ENCODE measurements around the gene GRIK2.
"Not testable (repeated sequence)": the region's sequence is repeated elsewhere in the genome, so short reads cannot be mapped to it uniquely, and the experiment has no call there.

The GRIK2 gene

DNA sequence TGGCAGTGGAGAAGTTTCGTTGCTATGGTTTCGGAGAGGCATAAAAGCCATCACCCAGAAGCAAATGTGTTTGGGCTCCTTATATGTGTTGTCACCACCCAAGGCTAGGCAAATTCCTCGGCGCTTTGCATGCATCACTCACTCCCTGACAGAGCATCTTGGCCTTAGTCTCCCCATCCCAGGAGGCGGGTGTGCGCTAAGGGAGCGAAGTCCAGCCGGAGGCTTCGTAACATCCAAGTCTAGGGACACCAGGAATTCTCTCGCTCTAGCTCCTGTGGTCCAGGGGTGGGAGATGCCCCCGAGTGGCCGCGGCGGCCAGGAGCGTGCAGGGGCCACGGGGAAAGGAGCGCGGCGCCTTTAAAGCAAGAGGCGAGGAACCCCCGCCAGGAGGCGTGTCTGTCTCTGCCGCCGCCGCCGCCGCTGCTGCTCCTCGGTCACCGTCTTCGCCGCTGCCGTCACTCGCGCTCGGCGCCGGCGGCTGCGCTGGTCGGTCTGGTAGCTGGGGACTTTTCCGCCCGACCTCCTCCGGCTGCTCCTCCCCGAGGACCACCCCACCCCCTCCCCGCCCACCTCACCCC, at the start of gene GRIK2:
Gene GRIK2 (plus strand): TSS at position 458 of the 578 bp plus-strand sequence.
- DNase-seq, result no peak

DNA sequence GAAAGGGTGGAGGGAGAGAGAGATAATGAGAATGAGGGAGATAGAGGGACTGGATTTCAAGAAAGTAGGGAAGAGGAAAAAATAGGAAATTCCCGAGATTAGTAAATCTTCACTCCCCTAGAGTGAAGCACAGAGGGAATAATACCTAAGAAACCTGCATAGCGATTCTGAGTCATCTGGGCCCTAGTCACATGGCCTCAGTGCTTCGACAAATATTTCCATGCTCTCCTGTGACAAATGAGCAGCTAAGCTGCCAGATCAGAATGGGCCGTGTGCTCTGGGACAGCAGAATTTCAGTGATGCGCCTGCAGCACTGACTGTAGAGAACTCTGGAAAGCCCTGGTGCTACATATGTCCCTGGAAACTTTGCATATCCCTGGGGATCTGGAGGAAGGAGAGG, 48.6 kb upstream of the GRIK2 start:
- DNase-seq, result no peak

DNA sequence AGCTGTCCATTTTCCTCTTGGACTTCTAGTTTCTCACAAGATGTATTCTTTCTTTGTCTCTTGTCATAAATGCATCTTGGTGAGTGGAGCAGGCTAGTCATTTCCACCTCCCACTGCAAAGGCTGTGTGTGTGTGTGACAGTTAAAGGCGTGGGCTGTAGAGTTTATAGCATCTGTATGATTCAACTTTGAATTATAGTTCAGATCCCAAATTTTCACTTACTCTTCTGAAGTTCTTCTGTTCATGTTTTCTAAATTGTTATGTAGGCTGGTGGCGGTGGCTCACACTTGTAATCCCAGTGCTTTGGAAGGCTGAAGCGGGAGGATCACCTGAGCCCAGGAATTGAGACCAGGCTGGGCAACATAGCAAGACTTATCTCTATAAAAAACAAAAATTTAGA, 44.7 kb upstream of the GRIK2 start:
- DNase-seq, result no peak

DNA sequence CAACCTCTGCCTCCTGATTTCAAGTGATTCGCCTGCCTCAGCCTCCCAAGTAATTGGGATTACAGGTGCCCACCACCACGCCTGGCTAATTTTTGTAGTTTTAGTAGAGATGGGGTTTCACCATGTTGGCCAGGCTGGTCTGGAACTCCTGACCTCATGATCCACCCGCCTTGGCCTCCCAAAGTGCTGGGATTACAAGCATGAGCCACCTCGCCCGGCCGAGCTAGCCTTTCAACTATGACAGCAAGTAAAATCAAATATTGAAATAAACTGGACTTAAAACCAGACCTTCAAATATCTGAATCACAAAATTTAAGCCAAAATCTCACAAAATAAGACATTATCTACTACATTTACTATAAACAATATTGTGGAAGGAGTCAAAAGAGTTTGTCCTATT, 42.9 kb upstream of the GRIK2 start:
- DNase-seq, result not testable (repeated sequence)

DNA sequence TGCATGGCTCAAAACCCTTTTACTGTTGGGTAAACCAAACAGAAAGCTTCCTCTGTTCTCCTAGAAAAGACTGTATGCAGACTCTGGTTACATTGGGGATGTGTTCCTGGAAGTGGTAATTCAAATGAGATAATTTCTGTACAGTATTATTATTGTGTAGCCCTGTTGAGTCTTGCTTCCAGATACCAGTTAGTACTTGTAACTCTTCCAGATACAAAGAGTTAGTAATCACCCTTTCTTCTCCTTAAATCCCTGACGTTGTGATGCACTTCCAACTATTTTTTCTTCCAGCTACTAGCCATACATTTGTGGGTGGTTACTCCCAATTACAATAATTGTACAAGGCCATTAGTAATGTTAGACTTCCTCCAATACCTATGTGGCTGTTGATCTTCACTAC, 42.3 kb upstream of the GRIK2 start:
- DNase-seq, result no peak

DNA sequence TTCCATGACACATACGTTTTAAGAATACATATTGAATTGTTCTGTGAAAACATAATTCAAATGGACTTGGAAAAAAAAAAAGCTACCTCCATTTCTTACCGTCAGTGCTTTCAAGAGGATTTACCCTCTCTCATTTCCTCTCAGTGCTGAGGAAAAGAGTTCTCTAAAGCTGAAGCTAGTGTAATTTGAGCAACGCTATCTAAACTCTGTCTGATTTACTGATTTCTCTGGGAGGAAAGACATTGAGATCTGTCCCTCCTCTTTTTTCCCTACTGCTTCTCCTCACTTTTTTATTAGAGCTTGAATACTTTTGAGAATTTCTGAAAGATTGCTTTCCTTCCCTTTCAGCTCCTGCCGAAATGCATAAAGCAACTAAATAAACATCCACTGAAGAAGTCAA, 41.2 kb upstream of the GRIK2 start:
- no peak for DNase-seq

DNA sequence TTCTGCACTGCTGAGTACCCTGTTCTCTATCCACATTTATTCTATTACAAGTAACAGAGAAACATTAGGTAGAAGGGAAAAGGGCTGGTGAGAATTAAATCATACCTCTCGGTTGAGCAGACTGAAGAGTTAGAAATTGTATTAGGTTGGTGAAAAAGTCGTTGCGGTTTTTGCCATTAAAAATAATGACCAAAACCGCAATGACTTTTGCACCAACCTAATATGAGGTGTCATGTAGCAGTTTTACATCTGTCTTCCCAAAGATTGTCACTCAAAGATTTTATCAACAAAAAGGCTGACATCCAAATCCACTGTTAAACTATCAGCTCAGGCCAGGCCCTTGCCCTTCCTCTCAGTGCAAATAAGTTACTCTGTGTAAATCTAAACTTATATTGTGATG, 28.3 kb upstream of the GRIK2 start:
- DNase-seq, result no peak

DNA sequence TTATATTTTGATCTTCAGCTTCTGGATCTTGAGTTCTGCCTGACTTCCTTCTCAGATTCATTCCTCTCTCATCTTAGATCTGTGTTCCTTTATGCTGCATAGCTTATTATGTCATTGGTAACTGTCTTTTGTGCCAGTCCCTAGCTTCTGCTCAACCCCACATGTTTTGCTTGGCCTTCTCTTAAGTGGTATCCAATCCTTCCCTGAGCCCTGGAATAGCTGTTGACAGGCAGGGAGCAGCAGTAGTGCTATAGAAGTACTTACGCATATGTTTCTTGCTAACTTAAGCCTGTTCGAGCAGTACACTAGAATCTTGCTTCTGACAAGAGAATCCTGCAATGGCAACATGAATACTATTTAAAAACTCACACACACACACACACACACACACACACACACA, 13.6 kb upstream of the GRIK2 start:
- DNase-seq, result no peak

DNA sequence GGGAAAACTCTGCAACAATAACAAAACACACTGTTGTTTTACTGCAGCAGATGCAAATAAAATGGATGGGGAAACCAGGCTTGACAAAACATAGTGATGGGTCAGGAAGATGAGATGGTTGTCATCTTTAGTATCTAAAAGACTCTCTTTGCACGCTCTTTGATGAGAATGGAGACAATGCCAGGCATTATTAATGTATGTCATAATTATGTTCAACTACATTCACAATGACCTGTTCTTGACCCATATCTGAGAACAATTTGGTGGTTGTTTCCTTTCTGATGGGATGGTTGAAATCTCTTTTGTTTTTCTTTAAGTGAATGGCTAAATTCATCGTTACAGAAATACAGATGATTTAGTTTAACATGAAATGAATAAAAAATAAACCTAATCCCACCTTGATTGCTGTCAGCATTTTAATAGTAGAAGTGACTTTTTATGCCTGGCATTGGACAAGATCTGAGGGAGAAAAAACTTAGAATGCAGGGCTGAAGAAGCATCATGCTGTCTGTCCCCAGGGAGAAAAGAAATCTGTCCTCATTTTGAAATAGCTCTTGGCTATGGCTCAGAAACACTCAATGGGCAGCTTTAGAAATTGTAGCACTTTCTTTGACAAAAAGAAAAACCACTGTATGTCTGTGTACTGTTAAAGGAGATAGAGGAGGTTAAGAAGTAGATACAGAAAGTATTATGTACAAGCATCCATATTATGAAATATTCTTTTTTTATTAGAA, 12.4 kb upstream of the GRIK2 start:
- DNase-seq, result no peak

DNA sequence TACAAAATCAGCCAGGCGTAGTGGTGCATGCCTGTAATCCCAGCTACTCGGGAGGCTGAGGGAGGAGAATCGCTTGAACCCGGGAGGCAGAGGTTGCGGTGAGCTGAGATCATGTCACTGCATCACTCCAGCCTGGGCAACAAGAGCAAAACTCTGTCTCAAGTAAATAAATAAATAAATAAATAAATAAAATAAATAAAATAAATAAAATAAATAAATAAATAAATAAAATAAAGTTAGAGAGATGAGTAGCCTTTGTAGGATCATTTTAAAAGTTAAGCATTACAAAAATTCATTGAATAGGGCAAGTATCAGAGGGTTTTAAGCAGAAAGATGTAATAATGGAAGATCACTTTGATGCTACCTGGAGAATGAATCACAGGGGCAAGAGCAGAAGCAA, 9.8 kb upstream of the GRIK2 start:
- DNase-seq, result not testable (repeated sequence)

DNA sequence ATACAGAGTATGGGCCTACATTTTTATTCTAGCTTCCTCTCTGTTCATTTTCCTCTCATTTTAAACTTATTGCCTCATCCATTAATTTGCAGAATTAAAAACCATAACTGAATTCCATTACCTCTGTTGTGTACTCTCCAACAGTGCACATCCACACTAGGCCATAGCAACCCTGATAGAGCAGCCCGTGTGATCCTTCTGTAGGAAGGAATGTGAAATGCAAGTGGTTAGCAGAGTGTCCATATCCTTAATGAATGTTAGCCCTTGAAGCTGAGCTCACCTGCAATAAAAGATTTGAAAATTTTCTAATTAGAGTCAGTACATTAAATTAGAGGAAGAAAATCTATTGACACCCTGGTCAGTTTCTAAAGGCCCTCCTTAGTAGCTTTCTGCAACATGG, 6.5 kb upstream of the GRIK2 start:
- no peak for DNase-seq

DNA sequence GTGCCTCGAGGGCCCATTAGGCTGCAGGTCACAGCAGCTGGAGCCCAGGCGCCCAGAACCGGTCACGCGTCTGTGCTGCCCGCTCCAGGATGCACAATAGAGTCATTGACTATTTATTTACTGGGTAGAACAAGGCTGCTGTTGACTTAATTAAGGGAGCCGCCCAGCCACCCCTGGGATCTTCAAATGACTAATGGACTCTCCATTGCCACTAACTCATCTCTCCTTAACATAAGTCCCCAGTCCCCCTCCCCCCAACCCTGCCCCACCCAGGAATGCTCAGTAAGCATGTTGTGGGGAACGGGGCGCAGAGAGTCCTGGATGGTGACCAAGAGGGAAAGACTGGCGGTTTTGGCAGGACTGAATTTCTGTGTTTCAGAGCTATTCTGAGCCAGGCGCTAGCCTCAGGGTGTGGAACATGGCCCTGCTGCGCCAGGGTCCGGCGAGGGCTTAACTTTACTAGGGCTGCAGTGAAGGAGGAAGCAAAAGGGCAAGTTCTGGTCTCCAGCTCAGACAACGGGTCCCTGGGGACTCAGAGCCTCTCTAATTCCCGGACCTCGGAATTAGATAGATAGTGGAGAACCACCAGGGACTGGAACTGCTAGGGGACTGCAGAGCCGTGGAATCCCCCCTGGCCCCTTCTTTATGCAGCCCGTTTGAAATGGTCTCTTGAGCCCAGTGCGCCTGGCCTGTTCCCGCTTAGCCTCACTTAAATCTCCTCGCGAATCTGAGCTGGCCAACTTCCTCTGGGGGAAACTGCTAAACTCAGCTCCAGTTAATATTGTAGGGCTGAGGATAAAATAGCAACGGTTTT, 1.5 kb upstream of the GRIK2 start:
- DNase-seq, result no peak

DNA sequence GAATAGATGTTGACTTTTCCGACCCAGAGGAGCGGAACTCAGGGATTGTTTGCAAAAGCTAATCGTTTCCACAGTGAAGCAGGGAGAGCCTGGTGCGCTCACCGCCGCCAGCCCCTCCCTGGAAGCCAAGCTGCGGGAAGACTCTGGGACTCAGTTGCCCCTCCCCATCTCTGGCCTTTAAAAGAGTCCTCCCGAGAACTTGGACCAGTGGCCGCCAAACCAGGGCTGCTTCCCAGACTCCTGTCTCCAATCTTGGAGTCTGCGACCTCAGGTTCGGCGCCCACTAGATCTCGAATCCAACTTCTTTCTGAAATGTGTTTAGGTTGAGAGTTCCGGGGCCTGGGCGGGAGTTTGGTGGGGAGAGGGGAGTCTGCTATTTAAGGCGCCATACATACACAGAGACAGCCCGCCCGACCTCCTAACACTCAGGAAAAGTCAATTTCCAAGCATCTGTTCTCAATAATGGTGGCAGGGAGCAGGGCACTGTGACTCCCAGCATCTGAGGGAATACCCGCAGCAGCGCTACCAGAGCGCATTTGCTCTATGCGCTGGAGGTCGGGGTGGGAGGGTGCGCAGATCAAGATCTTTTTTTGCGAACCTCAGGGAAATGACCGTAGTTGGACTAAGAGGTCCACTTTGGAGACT, 800 bp upstream of the GRIK2 start:
- DNase-seq, result no peak

DNA sequence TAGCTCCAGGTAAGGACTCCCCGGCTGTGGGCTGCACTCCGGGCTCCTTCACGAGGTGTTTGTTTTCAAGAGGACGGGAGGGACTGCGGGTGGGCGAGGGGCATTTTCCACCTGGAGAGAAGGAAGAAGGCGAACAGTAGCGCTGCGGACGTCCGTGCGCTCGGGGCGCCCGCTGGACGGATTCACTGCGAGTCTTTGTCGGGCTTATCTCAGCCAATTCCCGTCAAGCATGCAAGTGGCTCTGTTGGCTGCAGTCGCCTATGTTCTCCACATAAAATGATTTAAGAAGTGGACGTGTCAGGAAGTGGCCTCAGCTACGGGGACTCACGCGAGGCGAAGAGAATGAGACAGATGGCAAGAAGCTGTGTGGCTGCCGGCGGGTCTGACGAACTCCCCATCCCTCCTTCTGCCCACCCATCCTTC, 332 bp downstream of the GRIK2 start:
- no peak for DNase-seq

DNA sequence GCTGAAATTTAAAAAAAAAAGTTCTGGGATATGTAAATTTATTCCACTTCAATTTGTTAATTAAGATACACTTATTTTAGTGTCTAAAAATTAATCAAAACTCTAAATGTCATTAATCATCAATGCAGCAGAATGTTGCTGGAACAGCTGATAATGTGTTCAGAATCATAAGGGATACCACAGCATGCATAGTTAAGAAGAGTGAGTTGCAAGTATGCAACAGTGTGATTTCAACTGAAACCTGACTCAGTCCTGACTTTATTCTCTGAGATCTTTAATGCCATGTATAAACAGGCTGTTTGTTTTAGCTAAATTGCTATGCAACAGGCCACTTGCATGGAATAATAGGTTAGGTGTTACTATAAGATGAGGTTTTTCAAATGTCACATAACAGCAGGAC, 1.4 kb downstream of the GRIK2 start:
- DNase-seq, result no peak

DNA sequence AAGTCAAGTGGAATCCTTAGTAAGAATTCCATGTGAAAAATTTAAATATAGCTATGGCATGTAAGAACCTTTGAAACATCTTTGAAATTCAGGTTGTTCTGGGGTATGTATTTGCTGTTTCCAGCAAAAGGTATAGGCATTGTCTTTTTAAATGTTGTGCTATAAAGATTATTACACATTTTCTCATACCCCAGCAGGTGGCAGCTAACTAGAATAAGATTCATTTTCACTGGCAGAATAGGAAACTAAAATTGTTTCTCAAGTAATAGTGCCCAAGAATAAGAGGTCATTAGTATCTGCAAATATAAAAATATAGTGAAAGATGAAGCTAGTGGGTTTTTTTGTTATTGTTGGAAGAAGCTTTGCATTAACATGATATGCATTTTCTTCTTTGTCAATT, 1.8 kb downstream of the GRIK2 start:
- no peak for DNase-seq

DNA sequence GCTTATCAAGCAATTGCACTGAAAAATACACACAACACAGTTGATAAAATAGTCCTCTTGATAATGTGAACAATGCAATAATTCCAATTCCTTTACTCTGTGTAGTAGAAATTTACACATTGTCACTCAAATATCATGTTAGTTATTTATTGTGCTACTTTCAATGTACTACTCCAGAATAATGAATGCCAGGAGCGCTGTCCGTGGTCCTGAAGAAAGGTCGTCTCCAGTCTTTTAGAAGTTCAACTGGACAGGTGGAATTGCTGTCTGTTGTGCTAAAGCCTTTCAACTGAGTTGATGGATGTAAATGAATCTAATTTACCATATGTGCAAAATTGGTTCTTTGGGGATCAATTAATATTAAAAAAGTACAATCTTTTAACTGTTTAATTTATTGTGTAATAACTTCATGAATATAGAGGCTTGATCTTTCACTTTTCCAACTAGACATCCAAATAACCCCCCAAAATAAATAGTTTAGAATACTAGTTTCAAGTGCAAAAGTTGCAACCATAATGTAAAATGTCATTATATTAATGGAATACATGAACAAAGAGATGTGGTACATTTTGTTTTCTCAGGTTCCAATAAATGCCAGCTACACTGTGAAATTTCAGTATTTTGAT, 3.2 kb downstream of the GRIK2 start:
- peak; percentile 20 for DNase-seq

DNA sequence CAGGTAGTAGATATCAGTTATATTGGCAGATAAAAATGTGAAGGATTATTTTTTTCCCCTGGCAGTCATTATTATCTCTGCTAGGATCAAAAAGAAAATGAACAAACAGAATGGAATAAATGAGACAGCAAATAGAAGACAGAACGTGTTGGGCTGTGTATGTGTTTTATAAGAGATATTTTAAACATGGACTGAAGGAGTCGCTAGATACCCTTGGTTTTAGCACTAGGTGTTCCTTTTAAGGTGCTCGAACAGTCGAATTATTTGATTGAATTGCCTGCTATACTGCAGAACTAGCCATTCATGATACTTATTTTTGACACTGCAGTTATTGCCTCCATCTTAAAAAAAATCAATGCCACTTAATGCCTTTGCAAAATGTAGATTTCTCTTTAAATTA, 3.7 kb downstream of the GRIK2 start:
- no peak for DNase-seq

DNA sequence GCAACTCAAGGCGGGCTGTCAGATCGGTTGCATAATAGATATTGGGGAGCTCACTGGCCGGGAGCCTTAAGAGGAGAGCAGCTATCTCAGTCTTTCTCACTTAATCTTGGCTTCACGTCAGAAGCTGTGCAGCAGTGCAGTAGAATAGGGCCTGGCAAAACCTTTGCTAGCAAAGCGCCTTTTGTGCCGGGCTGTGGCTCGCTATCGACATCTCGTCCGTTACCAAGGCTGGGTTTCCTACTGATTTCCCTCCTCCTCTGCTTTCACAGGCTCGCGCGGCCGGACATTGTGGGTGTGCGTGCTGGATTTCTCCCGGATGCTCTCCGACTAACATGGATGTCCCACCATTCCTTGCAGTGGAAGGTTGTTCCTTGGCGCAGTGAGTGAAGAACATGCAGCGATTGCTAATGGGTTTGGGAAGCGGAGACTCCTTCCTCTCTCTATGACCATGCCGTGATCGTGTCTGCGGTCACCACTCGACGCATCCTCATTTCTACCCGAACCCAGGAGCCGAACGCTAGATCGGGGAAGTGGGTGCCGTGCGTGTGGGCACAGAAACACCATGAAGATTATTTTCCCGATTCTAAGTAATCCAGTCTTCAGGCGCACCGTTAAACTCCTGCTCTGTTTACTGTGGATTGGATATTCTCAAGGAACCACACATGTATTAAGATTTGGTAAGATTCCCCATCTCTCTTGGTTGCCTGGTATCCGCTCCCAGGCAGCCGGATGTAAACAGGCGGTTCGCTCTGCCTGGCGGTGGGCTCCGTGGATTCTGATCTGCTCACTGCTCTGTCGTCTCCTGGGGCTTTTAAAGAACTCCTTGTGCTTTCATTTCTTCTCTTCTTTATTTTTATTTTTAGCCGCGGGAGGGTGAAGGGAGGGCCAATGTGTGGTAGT, 5.5 kb downstream of the GRIK2 start:
- no peak for DNase-seq

DNA sequence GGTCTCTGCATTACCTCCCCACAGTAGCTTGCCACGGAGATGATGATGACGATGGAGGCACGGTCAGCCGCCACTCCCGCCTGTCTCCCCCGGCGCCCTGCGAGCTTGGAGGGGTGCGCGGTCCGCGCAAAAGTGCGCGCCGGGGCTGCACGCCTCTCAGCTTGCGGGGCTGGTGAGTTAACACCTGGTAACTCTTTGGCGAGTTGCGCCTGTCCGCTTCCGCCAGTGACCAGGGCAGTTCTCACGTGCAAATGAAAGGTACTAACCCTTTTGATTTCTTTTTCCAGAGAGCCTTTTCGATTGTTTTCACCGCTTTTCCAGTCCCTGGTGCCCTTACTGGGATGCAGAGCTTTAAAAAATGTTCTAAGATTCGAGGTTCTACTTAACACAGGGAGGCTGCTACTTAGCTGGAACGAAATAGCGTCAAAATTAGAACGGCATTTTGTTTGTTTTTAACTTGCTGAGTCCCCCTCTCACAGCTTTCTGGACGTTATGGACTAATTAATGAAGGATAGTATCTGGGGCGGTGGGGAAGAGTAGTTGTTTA, 6.2 kb downstream of the GRIK2 start:
- DNase-seq, result no peak

DNA sequence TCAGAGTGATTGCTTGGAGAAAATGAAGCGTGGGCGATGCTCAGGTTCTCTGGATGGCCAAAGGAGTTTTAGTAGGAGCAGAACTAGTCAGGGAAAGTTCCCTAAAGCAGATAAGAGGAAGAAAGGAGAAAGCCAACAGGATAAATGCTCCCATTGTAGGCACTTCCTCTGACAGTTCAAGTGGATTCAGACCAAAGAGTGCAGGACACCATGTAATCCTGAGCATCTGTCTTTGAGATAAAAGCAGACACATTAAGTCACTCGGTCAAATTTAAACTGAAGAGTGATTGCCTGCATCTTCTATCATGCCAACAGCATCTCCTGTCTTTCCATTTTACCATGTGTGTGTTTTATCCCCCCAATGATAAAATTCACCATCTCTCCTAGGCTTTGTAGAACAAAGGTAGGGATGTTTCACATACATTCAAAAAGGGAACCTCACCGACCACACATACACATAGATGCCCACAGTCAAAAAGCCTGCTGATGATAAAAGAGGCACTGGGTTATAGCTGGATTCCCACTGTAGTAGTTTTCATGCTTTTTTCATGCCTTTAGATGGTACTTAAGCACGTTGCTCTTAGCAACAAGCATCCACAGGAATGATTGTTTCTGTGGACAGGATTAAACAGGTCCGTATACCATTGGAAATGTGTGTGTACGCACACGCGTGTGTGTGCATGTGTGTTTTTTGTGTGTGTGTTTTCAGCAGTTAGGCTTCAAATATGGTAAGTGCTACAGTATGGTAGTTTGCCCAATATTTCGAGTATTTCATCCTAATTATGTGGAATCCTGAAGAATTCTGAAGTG, 7.0 kb downstream of the GRIK2 start:
- no peak for DNase-seq

Data from stimulated activated CD4-positive, alpha-beta T cell treated with anti-CD3 and anti-CD28 coated beads, Interleukin-4, amount 100 ng/mL, for 1 hour (primary cell).